MCF 10A (cell line): ENCODE results near the gene CLDN10. TPM values are rescaled to one million over a fixed set of nuclear protein-coding genes. Genes with fewer than 3 reads are reported as not detected.
A peak's percentile ranks its signal among the peaks of the same experiment; 100 is the strongest.

ENCODE experiments used
- BruUV-seq: library from RNA; stranded (reverse); fragments of 400-500 nt; replicated peaks from 2 replicates; lab custom pipeline; 2021; lab: Mats Ljungman, UMichigan
- CTCF ChIA-PET: fragments of 300-600 bp; sonication (Branson Sonifier 250); formaldehyde crosslinking; extraction: SDS; loops from one replicate; lab custom pipeline; 2021; ENCODE audit warnings: antibody characterized with exemption, inconsistent platforms; lab: Yijun Ruan, JAX
- POLR2A ChIA-PET: fragments of 300-600, 350-650 bp; sonication (Branson Sonifier 250); formaldehyde crosslinking; extraction: SDS; loops from one replicate; lab custom pipeline; 2020; ENCODE audit warnings: antibody characterized with exemption, inconsistent platforms; lab: Yijun Ruan, JAX
- DNase-seq: peaks from one replicate; pipeline ENCODE4 v3.0.0-alpha.2; 2018; ENCODE audit not compliant: unreplicated experiment
- H3K27ac Mint-ChIP-seq: one replicate; pipeline ENCODE4 v1.8.0; 2022; ENCODE audit warnings: mild to moderate bottlenecking, low read depth, mixed read lengths; ENCODE audit not compliant: unreplicated experiment
- H3K27me3 Mint-ChIP-seq: one replicate; pipeline ENCODE4 v1.8.0; 2022; ENCODE audit warnings: mixed read lengths; ENCODE audit not compliant: insufficient read depth, unreplicated experiment
- H3K36me3 Mint-ChIP-seq: one replicate; pipeline ENCODE4 v1.8.0; 2022; ENCODE audit warnings: mild to moderate bottlenecking, moderate library complexity, mixed read lengths; ENCODE audit not compliant: insufficient read depth, unreplicated experiment
- H3K4me1 Mint-ChIP-seq: one replicate; pipeline ENCODE4 v1.8.0; 2022; ENCODE audit warnings: mixed read lengths; ENCODE audit not compliant: insufficient read depth, unreplicated experiment
- H3K4me3 Mint-ChIP-seq: one replicate; pipeline ENCODE4 v1.8.0; 2022; ENCODE audit warnings: mild to moderate bottlenecking, moderate library complexity, mixed read lengths; ENCODE audit not compliant: unreplicated experiment
- H3K9me3 Mint-ChIP-seq: one replicate; pipeline ENCODE4 v1.8.0; 2022; ENCODE audit warnings: mixed read lengths; ENCODE audit not compliant: unreplicated experiment
- intact Hi-C: fragments of 100-400 bp; cut with micrococcal nuclease; formaldehyde crosslinking; loops from 2 replicates; pipeline ENCODE4 v1.14.1; 2022
- total RNA-seq: library from RNA; stranded (reverse); gene quantifications from 2 replicates; pipeline ENCODE4 v1.2.3, GENCODE V29; 2022
- TF ChIP-seq, protein P1 (sequence below): fragments of 200-600 bp; IDR thresholded peaks from one replicate; pipeline ENCODE4 v1.8.0; 2022; ENCODE audit warnings: antibody characterized with exemption, mild to moderate bottlenecking; ENCODE audit not compliant: unreplicated experiment

CLDN10 gene
- total RNA-seq, 1 experiment from 2014 or later = not detected

DNA sequence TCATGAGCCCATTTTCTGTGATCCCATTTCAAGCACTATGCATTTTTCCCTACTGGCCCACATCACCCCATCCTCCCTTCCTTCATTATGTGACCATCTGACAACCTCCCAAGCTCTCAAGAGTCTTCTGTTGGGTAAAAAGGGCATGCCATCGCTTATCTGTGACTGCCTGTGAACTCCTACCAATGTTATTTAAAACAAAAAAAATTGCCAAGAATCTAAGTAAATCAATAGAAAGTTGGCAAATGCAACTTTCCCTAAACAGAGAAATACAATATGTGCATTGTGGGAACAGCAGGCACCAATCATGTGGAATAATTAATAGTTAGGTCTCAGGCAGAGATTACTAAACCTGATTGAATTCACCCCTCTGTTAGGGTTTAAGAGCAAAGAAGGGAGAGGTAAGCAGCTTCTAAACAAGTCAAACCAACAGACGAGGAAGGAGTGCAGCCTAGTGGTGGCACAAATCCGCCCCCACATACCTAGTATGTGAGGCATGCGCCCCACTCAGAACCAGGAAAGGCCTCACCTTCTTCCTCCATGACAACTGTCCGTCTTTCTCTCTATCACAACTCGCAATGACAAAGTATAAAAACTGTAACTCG, 62.2 kb downstream of the CLDN10 start:
- Mint-ChIP-seq H3K4me1 (no peaks in the 10 kb centered on the region), H3K36me3 (peaks cover 25% of the 10 kb centered on the region), H3K27me3 (no peaks in the 10 kb centered on the region), H3K27ac (peak overlapping the region; percentile 63), H3K4me3 (no peak overlapping the region), H3K9me3 (no peaks in the 10 kb centered on the region)
- POLR2A ChIA-PET = no interaction called here
- TF ChIP-seq, protein P1, sequence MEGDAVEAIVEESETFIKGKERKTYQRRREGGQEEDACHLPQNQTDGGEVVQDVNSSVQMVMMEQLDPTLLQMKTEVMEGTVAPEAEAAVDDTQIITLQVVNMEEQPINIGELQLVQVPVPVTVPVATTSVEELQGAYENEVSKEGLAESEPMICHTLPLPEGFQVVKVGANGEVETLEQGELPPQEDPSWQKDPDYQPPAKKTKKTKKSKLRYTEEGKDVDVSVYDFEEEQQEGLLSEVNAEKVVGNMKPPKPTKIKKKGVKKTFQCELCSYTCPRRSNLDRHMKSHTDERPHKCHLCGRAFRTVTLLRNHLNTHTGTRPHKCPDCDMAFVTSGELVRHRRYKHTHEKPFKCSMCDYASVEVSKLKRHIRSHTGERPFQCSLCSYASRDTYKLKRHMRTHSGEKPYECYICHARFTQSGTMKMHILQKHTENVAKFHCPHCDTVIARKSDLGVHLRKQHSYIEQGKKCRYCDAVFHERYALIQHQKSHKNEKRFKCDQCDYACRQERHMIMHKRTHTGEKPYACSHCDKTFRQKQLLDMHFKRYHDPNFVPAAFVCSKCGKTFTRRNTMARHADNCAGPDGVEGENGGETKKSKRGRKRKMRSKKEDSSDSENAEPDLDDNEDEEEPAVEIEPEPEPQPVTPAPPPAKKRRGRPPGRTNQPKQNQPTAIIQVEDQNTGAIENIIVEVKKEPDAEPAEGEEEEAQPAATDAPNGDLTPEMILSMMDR = no peak
- DNase-seq = peak; percentile 18
- intact Hi-C loops = loop anchor here (2.0 kb wide), 1 partner anchor 78 kb away; no protein-coding TSS in a partner anchor
- CTCF ChIA-PET = interaction anchor here (0.7 to 2.9 kb wide), 7 partner anchors 10 to 400 kb away, joined by 3 to 37 read pairs (median 5); no protein-coding TSS in a partner anchor
- no TSS peak for BruUV-seq

DNA sequence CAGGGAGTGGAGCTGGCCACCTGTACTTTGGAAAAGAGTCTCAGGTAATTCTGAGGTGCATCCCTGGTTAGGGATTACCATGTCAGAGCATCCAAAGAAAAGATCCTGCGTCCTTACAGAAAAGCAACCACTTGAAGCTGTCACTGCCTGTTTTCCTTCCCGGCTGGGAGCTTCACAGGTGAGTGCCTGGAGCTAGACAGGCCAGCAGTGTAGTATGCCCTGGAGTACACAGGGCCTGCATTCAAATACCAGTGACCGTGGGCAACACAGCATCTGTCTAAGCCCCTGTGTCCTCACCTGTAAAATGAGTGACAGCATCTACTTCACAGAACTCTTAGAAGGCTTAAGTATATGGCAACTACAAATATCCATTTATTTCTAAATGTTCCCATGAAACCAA, 63.0 kb downstream of the CLDN10 start:
- ChIA-PET CTCF (interaction anchor here (0.5 to 2.9 kb wide), 9 partner anchors 9 to 219 kb away, joined by 3 to 37 read pairs (median 3); no protein-coding TSS in a partner anchor), POLR2A (interaction anchor here (1.4 kb wide), 1 partner anchor 50 kb away, joined by 3 read pairs; no protein-coding TSS in a partner anchor)
- BruUV-seq = no TSS peak
- intact Hi-C loops = loop anchor here (2.0 kb wide), 1 partner anchor 79 kb away; no protein-coding TSS in a partner anchor
- no peaks in the 10 kb centered on the region for H3K27me3 Mint-ChIP-seq
- H3K4me3 Mint-ChIP-seq = no peak overlapping the region
- DNase-seq = no peak
- TF ChIP-seq, protein P1 = no peak
- H3K4me1 Mint-ChIP-seq = no peaks in the 10 kb centered on the region
- H3K9me3 Mint-ChIP-seq = no peaks in the 10 kb centered on the region
- peaks cover 25% of the 10 kb centered on the region for H3K36me3 Mint-ChIP-seq
- H3K27ac Mint-ChIP-seq = peak overlapping the region; percentile 63

DNA sequence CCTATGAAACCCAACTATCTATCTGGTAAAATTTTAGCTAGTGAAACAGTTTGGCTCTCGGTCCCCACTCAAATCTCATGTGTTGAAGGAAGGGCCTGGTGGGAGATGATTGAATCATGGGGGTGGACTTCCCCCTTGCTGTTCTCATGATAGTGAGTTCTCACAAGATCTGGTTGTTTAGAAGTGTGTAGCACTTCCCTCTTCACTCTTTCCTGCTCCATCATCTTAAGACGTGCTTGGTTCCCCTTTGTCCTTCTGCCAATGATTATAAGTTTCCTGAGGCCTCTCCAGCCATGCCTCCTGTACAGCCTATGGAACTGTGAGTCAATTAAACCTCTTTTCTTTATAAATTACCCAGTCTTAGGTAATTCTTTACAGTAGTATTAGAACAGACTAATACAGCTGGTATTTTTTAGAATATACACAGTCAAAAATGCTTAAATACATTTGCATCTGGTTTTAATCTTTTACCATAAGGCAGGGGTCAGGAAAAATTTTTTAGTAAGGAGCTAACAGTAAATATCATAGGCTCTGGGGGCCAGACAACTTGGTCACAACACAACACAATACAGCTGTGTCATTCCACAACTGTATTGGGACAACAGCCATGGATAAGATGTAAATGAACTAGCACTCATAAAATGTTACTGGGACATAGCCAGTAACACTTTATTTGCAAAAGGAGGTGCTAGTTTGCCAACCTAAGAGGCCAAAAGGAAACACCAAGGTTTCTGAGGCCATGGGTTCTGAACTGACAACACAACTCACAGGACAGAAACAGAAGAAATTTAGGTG, 67.7 kb downstream of the CLDN10 start:
- TF ChIP-seq, protein P1 = no peak
- Mint-ChIP-seq H3K9me3 (no peaks in the 10 kb centered on the region), H3K36me3 (peaks cover 52% of the 10 kb centered on the region), H3K4me1 (no peaks in the 10 kb centered on the region), H3K27ac (no peak overlapping the region), H3K4me3 (no peak overlapping the region), H3K27me3 (no peaks in the 10 kb centered on the region)
- ChIA-PET CTCF (interaction anchor here (0.6 to 8.7 kb wide), 12 partner anchors 10 to 215 kb away, joined by 3 to 265 read pairs (median 4); no protein-coding TSS in a partner anchor), POLR2A (interaction anchor here (0.9 to 1.1 kb wide), 2 partner anchors 55 to 214 kb away, joined by 3 read pairs; no protein-coding TSS in a partner anchor)
- no TSS peak for BruUV-seq
- no peak for DNase-seq
- intact Hi-C loops = no loop called here
